Measurements from ENCODE around the gene RBM39.

GRCh38 chr20:35661053-35661452 is 81.0 kb downstream of the RBM39 start:
- TF ChIP-seq CEBPB (tag; IDR thresholded peaks at IDR 0.05) (no peak), ZBTB7A (IDR thresholded peaks at IDR 0.05; ENCODE audit: borderline replicate concordance, control insufficient read depth, low read depth, low read length) (no peak), CTCF (IDR thresholded peaks at IDR 0.05 in 2 of 3, conservative IDR thresholded peaks at IDR 0.05 in 1 of 3; ENCODE audit: insufficient read depth in 2 of 3, low read depth in 1 of 3, low read length in 3 of 3) (no peak)
